Fibroblast of villous mesenchyme (primary cell): Measurements from ENCODE around the gene SUSD3. TPM values are rescaled to one million over a fixed set of nuclear protein-coding genes. Genes with fewer than 3 reads are reported as not detected.

Experiments
- DNase-seq: peaks from one replicate; pipeline ENCODE4 v3.0.0-alpha.2; 2010; ENCODE audit warnings: low read depth
- H3K4me3 ChIP-seq: 2 replicates; pipeline ENCODE4 v1.5.1; 2011; ENCODE audit warnings: low read depth, mild to moderate bottlenecking, low read length
- CTCF ChIP-seq: IDR thresholded peaks from 2 replicates; pipeline ENCODE4 v1.5.1; 2012; ENCODE audit warnings: low read depth, mild to moderate bottlenecking, low read length; ENCODE audit not compliant: insufficient read depth
- total RNA-seq: library from RNA; depleted of rRNA; stranded (reverse); fragments of >200 nt; gene quantifications from 2 replicates; pipeline ENCODE4 v1.2.3, GENCODE V29; 2012

Gene SUSD3
- total RNA-seq, 1 donor, result 12.1 TPM

- no peak for DNase-seq
- no peak overlapping the region for H3K4me3 ChIP-seq
- TF ChIP-seq CTCF, result no peak
These were observed 29.6 kb downstream of the SUSD3 start for GRCh38 chr9:93087971-93088655.

GRCh38 chr9:93088656-93089015, 30.1 kb downstream of the SUSD3 start:
- TF ChIP-seq CTCF, result no peak
- no peak for DNase-seq
- no peak overlapping the region for H3K4me3 ChIP-seq

- DNase-seq, result no peak
- no peak for TF ChIP-seq CTCF
- no peak overlapping the region for H3K4me3 ChIP-seq
These were observed 30.5 kb downstream of the SUSD3 start for GRCh38 chr9:93089024-93089423.

- H3K4me3 ChIP-seq, result no peak overlapping the region
- no peak for TF ChIP-seq CTCF
- no peak for DNase-seq
These were observed 31.0 kb downstream of the SUSD3 start for GRCh38 chr9:93089481-93089991.

GRCh38 chr9:93090091-93090655, 31.7 kb downstream of the SUSD3 start:
- H3K4me3 ChIP-seq, result no peak overlapping the region
- no peak for DNase-seq
- TF ChIP-seq CTCF, result no peak

GRCh38 chr9:93091056-93091452, 32.6 kb downstream of the SUSD3 start:
- no peak for TF ChIP-seq CTCF
- no peak overlapping the region for H3K4me3 ChIP-seq
- DNase-seq, result no peak

GRCh38 chr9:93091453-93092081, 33.1 kb downstream of the SUSD3 start:
- no peak for TF ChIP-seq CTCF
- peak; percentile 78 for DNase-seq
- no peak overlapping the region for H3K4me3 ChIP-seq
